NB4 (cell line): ENCODE data around the gene SLC46A1.

Source experiments
- TF ChIP-seq, protein P1 (sequence below): IDR thresholded peaks from 2 replicates; pipeline ENCODE4 v1.6.1; 2011; ENCODE audit warnings: low read depth, low read length
- TF ChIP-seq, protein P2 (sequence below): IDR thresholded peaks from one replicate; pipeline ENCODE4 v1.5.1; 2012; ENCODE audit warnings: low read depth, low read length

DNA sequence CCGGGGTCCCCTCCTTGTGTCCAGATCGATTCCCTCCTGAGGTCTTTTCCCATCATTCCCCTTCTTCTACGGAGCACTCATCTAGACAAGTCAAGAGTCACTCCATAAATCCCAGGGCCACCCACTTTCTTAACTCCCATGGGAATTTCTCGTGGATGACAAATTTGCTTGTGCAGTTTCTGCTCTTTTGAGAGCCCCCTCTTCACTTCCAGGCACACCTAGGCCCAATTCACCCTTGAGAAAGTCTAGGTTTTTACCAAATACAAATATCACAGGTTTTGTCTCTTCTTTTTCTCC lies 48.2 kb downstream of the SLC46A1 start:
- TF ChIP-seq, protein P1, sequence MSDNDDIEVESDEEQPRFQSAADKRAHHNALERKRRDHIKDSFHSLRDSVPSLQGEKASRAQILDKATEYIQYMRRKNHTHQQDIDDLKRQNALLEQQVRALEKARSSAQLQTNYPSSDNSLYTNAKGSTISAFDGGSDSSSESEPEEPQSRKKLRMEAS, result no peak
- TF ChIP-seq, protein P2, sequence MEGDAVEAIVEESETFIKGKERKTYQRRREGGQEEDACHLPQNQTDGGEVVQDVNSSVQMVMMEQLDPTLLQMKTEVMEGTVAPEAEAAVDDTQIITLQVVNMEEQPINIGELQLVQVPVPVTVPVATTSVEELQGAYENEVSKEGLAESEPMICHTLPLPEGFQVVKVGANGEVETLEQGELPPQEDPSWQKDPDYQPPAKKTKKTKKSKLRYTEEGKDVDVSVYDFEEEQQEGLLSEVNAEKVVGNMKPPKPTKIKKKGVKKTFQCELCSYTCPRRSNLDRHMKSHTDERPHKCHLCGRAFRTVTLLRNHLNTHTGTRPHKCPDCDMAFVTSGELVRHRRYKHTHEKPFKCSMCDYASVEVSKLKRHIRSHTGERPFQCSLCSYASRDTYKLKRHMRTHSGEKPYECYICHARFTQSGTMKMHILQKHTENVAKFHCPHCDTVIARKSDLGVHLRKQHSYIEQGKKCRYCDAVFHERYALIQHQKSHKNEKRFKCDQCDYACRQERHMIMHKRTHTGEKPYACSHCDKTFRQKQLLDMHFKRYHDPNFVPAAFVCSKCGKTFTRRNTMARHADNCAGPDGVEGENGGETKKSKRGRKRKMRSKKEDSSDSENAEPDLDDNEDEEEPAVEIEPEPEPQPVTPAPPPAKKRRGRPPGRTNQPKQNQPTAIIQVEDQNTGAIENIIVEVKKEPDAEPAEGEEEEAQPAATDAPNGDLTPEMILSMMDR, result no peak
